HCT116 (cell line): Measurements from ENCODE around the gene MTUS2. TPM values are rescaled to one million over a fixed set of nuclear protein-coding genes. Genes with fewer than 3 reads are reported as not detected.

Experiments used
- ATAC-seq: fragments of 200-7000 bp; cut with Tn5 transposase; 2 replicates; pipeline ENCODE4 v1.9.1; 2020; ENCODE audit warnings: mild to moderate bottlenecking, moderate library complexity
- BruUV-seq: library from RNA; stranded (reverse); fragments of 400-500 nt; replicated peaks from 2 replicates; lab custom pipeline; 2021; lab: Mats Ljungman, UMichigan
- CTCF ChIA-PET: fragments of 300-600 bp; sonication (Branson Sonifier 250); formaldehyde crosslinking; loops from one replicate; lab custom pipeline; 2021; ENCODE audit warnings: antibody characterized with exemption; lab: Charles Lee
- POLR2A ChIA-PET: fragments of 300-600, 350-600 bp; sonication (Branson Sonifier 250); formaldehyde crosslinking; loops from one replicate; lab custom pipeline; 2021; ENCODE audit warnings: antibody characterized with exemption; lab: Charles Lee
- RAD21 ChIA-PET, 2 experiments: fragments of 300-600 bp; sonication (Branson Sonifier 250); formaldehyde crosslinking; loops; one replicate each; lab custom pipeline; 2023; ENCODE audit warnings: low total read pairs in 2 of 2; ENCODE audit not compliant: uncharacterized antibody in 2 of 2, unreplicated experiment in 2 of 2, low non-redundant PET in 1 of 2; lab: Charles Lee
- DNase-seq: peaks from one replicate; pipeline ENCODE4 v3.0.0-alpha.2; 2010; ENCODE audit warnings: low read depth, low spot score
- H2AFZ ChIP-seq: fragments of 200-600 bp; shearing (Covaris generic), sonication (generic); 2 replicates; pipeline ENCODE4 v1.6.1; 2017; ENCODE audit warnings: low read depth, mixed run types, mixed read lengths, antibody characterized with exemption, low read length; ENCODE audit not compliant: poor library complexity, severe bottlenecking
- H3K27ac ChIP-seq: 2 replicates; pipeline ENCODE4 v1.5.1; 2012; ENCODE audit warnings: low read depth, low read length
- H3K27me3 ChIP-seq: fragments of 200-600 bp; sonication (generic); 2 replicates; pipeline ENCODE4 v1.6.1; 2016; ENCODE audit warnings: mixed run types, low read length, mixed read lengths; ENCODE audit not compliant: insufficient read depth
- H3K36me3 ChIP-seq, 2 experiments: fragments of 200-500 bp in 1 of 2; fragments of 200-600 bp in 1 of 2; sonication (Bioruptor generic) in 1 of 2; sonication (generic) in 1 of 2; 2 replicates each; pipeline versions ENCODE4 v1.5.1 to v1.6.1; 2014 to 2016; ENCODE audit warnings: low read length in 2 of 2, inconsistent platforms in 1 of 2, mixed read lengths in 1 of 2, mixed run types in 1 of 2; ENCODE audit not compliant: insufficient read depth in 2 of 2, control insufficient read depth in 1 of 2
- H3K4me1 ChIP-seq, 2 experiments: fragments of 200-600 bp in 1 of 2; sonication (generic) in 1 of 2; 2 replicates each; pipeline versions ENCODE4 v1.5.1 to v1.6.1; 2012 to 2017; ENCODE audit warnings: low read length in 2 of 2, inconsistent platforms in 1 of 2, mild to moderate bottlenecking in 1 of 2, mixed read lengths in 1 of 2, mixed run types in 1 of 2, moderate library complexity in 1 of 2; ENCODE audit not compliant: insufficient read depth in 2 of 2, control insufficient read depth in 1 of 2
- H3K4me2 ChIP-seq: fragments of 200-600 bp; sonication (generic); 2 replicates; pipeline ENCODE4 v1.6.1; 2017; ENCODE audit warnings: mixed run types, low read length, mixed read lengths
- H3K4me3 ChIP-seq, 2 experiments: fragments of 200-600 bp in 1 of 2; sonication (generic) in 1 of 2; replicated peaks in 1 of 2; 2 replicates each; pipeline ENCODE4 v1.5.1; 2011 to 2016; ENCODE audit warnings: low read length in 2 of 2, control low read depth in 1 of 2, low read depth in 1 of 2, mild to moderate bottlenecking in 1 of 2, mixed read lengths in 1 of 2, mixed run types in 1 of 2
- H3K79me2 ChIP-seq: fragments of 200-600 bp; sonication (generic); 2 replicates; pipeline ENCODE4 v1.6.1; 2017; ENCODE audit warnings: mild to moderate bottlenecking, mixed run types, low read length, moderate library complexity, mixed read lengths; ENCODE audit not compliant: insufficient read depth
- H3K9ac ChIP-seq: fragments of 200-600 bp; sonication (generic); 2 replicates; pipeline ENCODE4 v1.6.1; 2016; ENCODE audit warnings: low read length, mixed read lengths
- H3K9me2 ChIP-seq: fragments of 200-600 bp; sonication (generic), shearing (Covaris generic); 2 replicates; pipeline ENCODE4 v1.6.1; 2017; ENCODE audit warnings: mixed run types, mild to moderate bottlenecking, moderate library complexity; ENCODE audit not compliant: insufficient read depth
- H3K9me3 ChIP-seq, 2 experiments: fragments of 200-500 bp in 1 of 2; fragments of 200-600 bp in 1 of 2; sonication (Bioruptor generic) in 1 of 2; sonication (generic) in 1 of 2; 2 replicates each; pipeline ENCODE4 v1.6.1; 2014 to 2017; ENCODE audit warnings: low read length in 2 of 2, mixed read lengths in 2 of 2, inconsistent platforms in 1 of 2, low read depth in 1 of 2, mild to moderate bottlenecking in 1 of 2, mixed run types in 1 of 2, moderate library complexity in 1 of 2; ENCODE audit not compliant: control insufficient read depth in 1 of 2, insufficient read depth in 1 of 2
- H4K20me1 ChIP-seq: fragments of 200-600 bp; sonication (generic), shearing (Covaris generic); 2 replicates; pipeline ENCODE4 v1.6.1; 2017; ENCODE audit warnings: mixed run types, mild to moderate bottlenecking, moderate library complexity; ENCODE audit not compliant: insufficient read depth
- CBX3 ChIP-seq: IDR thresholded peaks from 2 replicates; pipeline ENCODE4 v1.6.1; 2012; ENCODE audit warnings: low read depth
- CEBPB ChIP-seq: IDR thresholded peaks from 2 replicates; pipeline ENCODE4 v1.6.1; 2012; ENCODE audit warnings: low read depth
- EGR1 ChIP-seq: IDR thresholded peaks from 2 replicates; pipeline ENCODE4 v1.6.1; 2012; ENCODE audit warnings: low read depth
- ELF1 ChIP-seq: IDR thresholded peaks from 2 replicates; pipeline ENCODE4 v1.6.1; 2012; ENCODE audit warnings: low read depth, borderline replicate concordance
- EZH2 ChIP-seq: fragments of 200-600 bp; sonication (generic); IDR thresholded peaks from 2 replicates; pipeline ENCODE4 v1.6.1; 2017; ENCODE audit warnings: antibody characterized with exemption, mixed run types
- EZH2phosphoT487 ChIP-seq: fragments of 200-600 bp; IDR thresholded peaks from 2 replicates; pipeline ENCODE4 v1.6.1; 2018; ENCODE audit warnings: antibody characterized with exemption, borderline replicate concordance
- FOSL1 ChIP-seq: IDR thresholded peaks from 2 replicates; pipeline ENCODE4 v1.6.1; 2012; ENCODE audit warnings: low read depth
- JUND ChIP-seq: IDR thresholded peaks from 2 replicates; pipeline ENCODE4 v1.6.1; 2012
- POLR2AphosphoS5 ChIP-seq: IDR thresholded peaks from 2 replicates; pipeline ENCODE4 v1.6.1; 2011; ENCODE audit warnings: mild to moderate bottlenecking, low read depth, low read length, moderate library complexity
- RAD21 ChIP-seq: IDR thresholded peaks from 2 replicates; pipeline ENCODE4 v1.6.1; 2012; ENCODE audit warnings: low read depth, mild to moderate bottlenecking
- SP1 ChIP-seq: IDR thresholded peaks from 2 replicates; pipeline ENCODE4 v1.6.1; 2012; ENCODE audit warnings: low read depth
- SRF ChIP-seq: IDR thresholded peaks from 2 replicates; pipeline ENCODE4 v1.6.1; 2012; ENCODE audit warnings: low read depth
- ZNF274 ChIP-seq: fragments of 200-500 bp; sonication (Bioruptor generic); IDR thresholded peaks from 2 replicates; pipeline ENCODE4 v1.6.1; 2014; ENCODE audit warnings: mild to moderate bottlenecking, low read depth, low read length, inconsistent platforms
- intact Hi-C: fragments of 100-400 bp; cut with micrococcal nuclease; formaldehyde crosslinking; loops from 2 replicates; pipeline ENCODE4 v1.10.0; 2022
- total RNA-seq: library from RNA; stranded (reverse); gene quantifications from one replicate; pipeline ENCODE4 v1.2.1, GENCODE V29; 2021; ENCODE audit not compliant: unreplicated experiment
- TF ChIP-seq, protein P1 (sequence below): IDR thresholded peaks from 2 replicates; pipeline ENCODE4 v1.6.1; 2012
- TF ChIP-seq, protein P2 (sequence below): IDR thresholded peaks from 2 replicates; pipeline ENCODE4 v1.6.1; 2012

Gene MTUS2
- total RNA-seq, 1 experiment from 2014 or later: 0.02 TPM

DNA sequence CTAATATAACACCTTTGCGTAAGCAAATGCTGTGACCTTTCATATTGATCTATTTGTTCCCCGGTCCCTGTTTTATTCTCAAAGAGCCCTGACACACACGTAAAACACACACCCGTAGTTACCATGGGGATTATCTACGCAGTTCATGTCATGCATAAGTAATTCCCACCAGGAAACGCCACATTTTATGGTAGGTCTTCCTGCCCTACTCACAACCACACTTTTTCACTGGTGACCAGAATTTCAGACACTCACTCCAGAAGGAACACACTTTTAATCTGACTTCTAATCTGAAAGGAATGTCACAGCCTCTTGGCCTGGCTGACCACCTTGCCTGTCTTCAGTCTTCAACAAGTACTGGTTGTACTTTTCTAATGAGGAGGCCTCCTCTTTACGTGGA is 728.6 kb downstream of the MTUS2 start:
- ChIA-PET CTCF (no interaction called here), RAD21 (no interaction called here), POLR2A (no interaction called here)
- Histone ChIP-seq H3K79me2 (peaks cover 93% of the 10 kb centered on the region), H4K20me1 (no peaks in the 10 kb centered on the region), H3K9me2 (no peaks in the 10 kb centered on the region), H3K36me3 (peaks cover 11 to 26% of the 10 kb centered on the region in 2 experiments), H3K4me3 (no peak overlapping the region), H3K4me1 (no peaks in the 10 kb centered on the region), H3K9ac (no peak overlapping the region), H2AFZ (no peak overlapping the region), H3K9me3 (no peaks in the 10 kb centered on the region), H3K4me2 (no peak overlapping the region), H3K27ac (no peak overlapping the region), H3K27me3 (no peaks in the 10 kb centered on the region)
- ATAC-seq: no peak
- intact Hi-C loops: no loop called here
- no peak for TF ChIP-seq EZH2
- TF ChIP-seq, protein P1, sequence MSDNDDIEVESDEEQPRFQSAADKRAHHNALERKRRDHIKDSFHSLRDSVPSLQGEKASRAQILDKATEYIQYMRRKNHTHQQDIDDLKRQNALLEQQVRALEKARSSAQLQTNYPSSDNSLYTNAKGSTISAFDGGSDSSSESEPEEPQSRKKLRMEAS: no peak
- TF ChIP-seq SRF: no peak
- no peak for TF ChIP-seq ZNF274
- no peak for TF ChIP-seq POLR2AphosphoS5
- TF ChIP-seq RAD21: no peak
- TF ChIP-seq CEBPB: no peak
- no peak for TF ChIP-seq JUND
- no peak for DNase-seq
- no TSS peak for BruUV-seq

DNA sequence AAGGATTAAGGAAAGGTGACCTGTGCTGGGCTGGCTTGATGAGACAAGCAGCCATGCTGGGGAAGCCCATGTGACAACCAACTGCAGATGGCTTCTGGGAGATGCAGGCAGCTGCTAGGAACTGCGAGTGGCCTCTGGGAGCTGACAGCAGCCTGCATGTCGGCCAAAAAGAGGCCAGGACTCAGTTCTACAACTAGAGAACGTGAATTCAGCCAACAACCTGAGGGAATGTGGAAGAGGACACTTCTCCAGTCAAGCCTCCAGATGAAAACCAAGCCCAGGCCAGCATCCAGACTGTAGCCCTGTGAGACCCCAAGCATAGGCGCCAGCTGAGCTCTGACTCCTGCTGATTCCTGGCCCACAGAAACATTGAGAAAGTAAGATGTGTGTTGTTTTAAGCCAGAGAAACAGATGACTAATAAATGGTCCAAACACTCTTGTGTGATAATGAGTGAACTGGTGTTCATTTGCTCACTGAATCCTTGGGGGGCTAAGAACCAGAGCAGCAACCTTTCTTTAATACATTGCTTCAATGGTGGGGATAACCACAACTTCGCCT is 730.4 kb downstream of the MTUS2 start:
- ChIA-PET POLR2A (no interaction called here), CTCF (no interaction called here)
- peaks cover 11 to 32% of the 10 kb centered on the region in 2 experiments for H3K36me3 ChIP-seq

More for the DNA sequence above, 730.4 kb downstream of the MTUS2 start:
- Histone ChIP-seq H3K9me3 (no peaks in the 10 kb centered on the region), H3K9me2 (no peaks in the 10 kb centered on the region), H3K9ac (no peak overlapping the region), H3K79me2 (peaks cover 91% of the 10 kb centered on the region), H3K27me3 (no peaks in the 10 kb centered on the region), H3K4me3 (no peak overlapping the region), H3K4me2 (no peak overlapping the region), H3K4me1 (no peaks in the 10 kb centered on the region), H3K27ac (no peak overlapping the region), H4K20me1 (0 out of 2 replicates have a peak, but pooled peaks cover 7% of the 10 kb centered on the region), H2AFZ (no peak overlapping the region)
- intact Hi-C loops: no loop called here
- no peak for TF ChIP-seq SP1
- TF ChIP-seq FOSL1: no peak
- no peak for TF ChIP-seq SRF
- TF ChIP-seq POLR2AphosphoS5: no peak
- no peak for TF ChIP-seq EGR1
- no peak for TF ChIP-seq ELF1
- TF ChIP-seq, protein P1: no peak
- no peak for TF ChIP-seq JUND
- TF ChIP-seq, protein P2, sequence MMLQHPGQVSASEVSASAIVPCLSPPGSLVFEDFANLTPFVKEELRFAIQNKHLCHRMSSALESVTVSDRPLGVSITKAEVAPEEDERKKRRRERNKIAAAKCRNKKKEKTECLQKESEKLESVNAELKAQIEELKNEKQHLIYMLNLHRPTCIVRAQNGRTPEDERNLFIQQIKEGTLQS: no peak
- TF ChIP-seq CBX3: no peak
- no peak for TF ChIP-seq RAD21
- TF ChIP-seq EZH2: no peak
- TF ChIP-seq EZH2phosphoT487: no peak
- ATAC-seq (no peak), DNase-seq (no peak)
- RAD21 ChIA-PET: no interaction called here
- no TSS peak for BruUV-seq
